PC-3 (cell line): ENCODE data around the gene CDK5R1. TPM values are rescaled to one million over a fixed set of nuclear protein-coding genes. Genes with fewer than 3 reads are reported as not detected.

Experiments used
- ATAC-seq: fragments of 200-7000 bp; cut with Tn5 transposase; 2 replicates; pipeline ENCODE4 v1.9.1; 2020; ENCODE audit warnings: mild to moderate bottlenecking, moderate library complexity
- BruUV-seq: library from RNA; stranded (reverse); fragments of 400-500 nt; replicated peaks from 2 replicates; lab custom pipeline; 2021; lab: Mats Ljungman, UMichigan
- CTCF ChIA-PET: fragments of 300-600 bp; sonication (Branson Sonifier 250); formaldehyde crosslinking; loops from one replicate; lab custom pipeline; 2022; ENCODE audit warnings: antibody characterized with exemption; lab: Charles Lee
- POLR2A ChIA-PET: fragments of 300-600 bp; sonication (Branson Sonifier 250); formaldehyde crosslinking; loops from one replicate; lab custom pipeline; 2022; ENCODE audit warnings: antibody characterized with exemption; ENCODE audit not compliant: unreplicated experiment; lab: Charles Lee
- DNase-seq: peaks from one replicate; pipeline ENCODE4 v3.0.0-alpha.2; 2015
- H2AFZ ChIP-seq: fragments of 300-600 bp; sonication (generic); 2 replicates; pipeline ENCODE4 v1.6.0; 2016; ENCODE audit warnings: antibody characterized with exemption, low read length
- H3F3A ChIP-seq: fragments of 300-600 bp; sonication (generic); one replicate; pipeline ENCODE4 v1.6.0; 2017; ENCODE audit warnings: antibody characterized with exemption, low read length, control low read depth, mild to moderate bottlenecking; ENCODE audit not compliant: unreplicated experiment
- H3K27ac ChIP-seq: fragments of 300-600 bp; sonication (generic); 2 replicates; pipeline ENCODE4 v1.5.1; 2016; ENCODE audit warnings: mild to moderate bottlenecking, low read length
- H3K27me3 ChIP-seq: fragments of 300-600 bp; sonication (generic); 2 replicates; pipeline ENCODE4 v1.6.1; 2016; ENCODE audit warnings: low read length, mixed read lengths
- H3K36me3 ChIP-seq: fragments of 300-600 bp; sonication (generic); 2 replicates; pipeline ENCODE4 v1.6.1; 2016; ENCODE audit warnings: low read depth, mixed run types, low read length, mixed read lengths
- H3K4me1 ChIP-seq: fragments of 300-600 bp; sonication (generic); 2 replicates; pipeline ENCODE4 v1.5.1; 2016; ENCODE audit warnings: low read length; ENCODE audit not compliant: insufficient read depth
- H3K4me2 ChIP-seq: fragments of 300-600 bp; sonication (generic); 2 replicates; pipeline ENCODE4 v1.6.0; 2016; ENCODE audit warnings: low read length
- H3K4me3 ChIP-seq: fragments of 300-600 bp; sonication (generic); 2 replicates; pipeline ENCODE4 v1.5.1; 2016; ENCODE audit warnings: mild to moderate bottlenecking, low read length, mixed read lengths
- H3K79me2 ChIP-seq: fragments of 300-600 bp; sonication (generic); 2 replicates; pipeline ENCODE4 v1.6.1; 2017; ENCODE audit warnings: low read length, mixed read lengths
- H3K9ac ChIP-seq: fragments of 300-600 bp; sonication (generic); 2 replicates; pipeline ENCODE4 v1.6.0; 2016; ENCODE audit warnings: mild to moderate bottlenecking, low read length
- H3K9me2 ChIP-seq: fragments of 300-600 bp; sonication (generic); replicated peaks from 2 replicates; pipeline ENCODE4 v1.6.1; 2016; ENCODE audit warnings: mixed run types, low read length, mixed read lengths
- H3K9me3 ChIP-seq: fragments of 300-600 bp; sonication (generic); 2 replicates; pipeline ENCODE4 v1.6.1; 2016; ENCODE audit warnings: low read length, mixed read lengths
- H4K20me1 ChIP-seq: fragments of 300-600 bp; sonication (generic); 2 replicates; pipeline ENCODE4 v1.6.1; 2016; ENCODE audit warnings: low read length, mixed read lengths
- CTCF ChIP-seq: fragments of 300-600 bp; sonication (generic); conservative IDR thresholded peaks from 2 replicates; pipeline ENCODE4 v1.5.1; 2017; ENCODE audit warnings: antibody characterized with exemption, low read depth, mild to moderate bottlenecking, low read length
- EZH2 ChIP-seq: fragments of 300-600 bp; sonication (generic); IDR thresholded peaks from one replicate; pipeline ENCODE4 v1.6.1; 2017; ENCODE audit warnings: antibody characterized with exemption, mild to moderate bottlenecking, low read length; ENCODE audit not compliant: unreplicated experiment
- EZH2phosphoT487 ChIP-seq: fragments of 300-600 bp; sonication (generic); IDR thresholded peaks from 2 replicates; pipeline ENCODE4 v1.6.1; 2018; ENCODE audit warnings: mild to moderate bottlenecking, antibody characterized with exemption, low read length, borderline replicate concordance
- intact Hi-C: fragments of 100-400 bp; cut with micrococcal nuclease; formaldehyde crosslinking; loops from 2 replicates; pipeline ENCODE4 v1.9.0; 2023
- total RNA-seq: library from RNA; depleted of rRNA; stranded (reverse); fragments of >200 nt; gene quantifications from 2 replicates; pipeline ENCODE4 v1.2.3, GENCODE V29; 2014

CDK5R1 gene
- total RNA-seq, 1 experiment from 2014 or later = 1.7 TPM

DNA sequence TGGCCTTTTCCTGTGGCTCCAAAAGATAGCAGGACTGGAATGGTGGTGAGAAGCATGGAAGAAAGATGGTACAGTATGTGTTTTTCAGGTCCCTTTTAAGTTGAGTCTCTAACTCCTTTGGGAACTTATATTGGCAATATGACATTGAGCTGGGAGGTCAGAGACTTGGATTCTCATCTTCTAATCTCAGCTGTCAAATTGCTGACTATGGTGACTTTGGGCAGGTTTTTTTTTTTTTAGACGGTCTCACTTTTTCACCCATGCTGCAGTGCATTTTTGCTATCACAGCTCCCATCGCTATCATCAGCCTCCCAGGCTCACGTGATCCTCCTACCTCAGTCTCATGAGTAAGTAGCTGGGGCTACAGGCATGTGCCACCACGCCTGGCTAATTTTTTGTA lies 15.1 kb upstream of the CDK5R1 start:
- DNase-seq (no peak), ATAC-seq (no peak)
- H3K9me3 ChIP-seq = no peaks in the 10 kb centered on the region
- H3K27me3 ChIP-seq = no peaks in the 10 kb centered on the region
- peaks cover 79% of the 10 kb centered on the region for H3K36me3 ChIP-seq
- no peaks in the 10 kb centered on the region for H3K4me1 ChIP-seq
- no peaks in the 10 kb centered on the region for H3F3A ChIP-seq
- intact Hi-C loops = no loop called here
- H4K20me1 ChIP-seq = peaks cover 7% of the 10 kb centered on the region; the same call in 1 of the 2 replicates
- no peak overlapping the region for H3K4me3 ChIP-seq
- H3K9ac ChIP-seq = no peak overlapping the region
- H2AFZ ChIP-seq = no peak overlapping the region
- no peaks in the 10 kb centered on the region for H3K9me2 ChIP-seq
- H3K27ac ChIP-seq = no peak overlapping the region
- CTCF ChIA-PET = no interaction called here
- POLR2A ChIA-PET = no interaction called here
- no peak for TF ChIP-seq EZH2phosphoT487
- no peak for TF ChIP-seq CTCF
- TF ChIP-seq EZH2 = no peak
- H3K4me2 ChIP-seq = no peak overlapping the region
- peaks cover 26% of the 10 kb centered on the region for H3K79me2 ChIP-seq
- BruUV-seq = no TSS peak

- DNase-seq (no peak), ATAC-seq (no peak)
- H4K20me1 ChIP-seq = no peaks in the 10 kb centered on the region
- peaks cover 79% of the 10 kb centered on the region for H3K36me3 ChIP-seq
- no peak overlapping the region for H3K4me3 ChIP-seq
- no peaks in the 10 kb centered on the region for H3K9me3 ChIP-seq
- TF ChIP-seq EZH2 (no peak), EZH2phosphoT487 (no peak), CTCF (no peak)
- H3K27ac ChIP-seq = no peak overlapping the region
- H3K4me1 ChIP-seq = no peaks in the 10 kb centered on the region
- peaks cover 6% of the 10 kb centered on the region; the same call in 1 of the 2 replicates for H3K79me2 ChIP-seq
- no peak overlapping the region for H3K4me2 ChIP-seq
- CTCF ChIA-PET = interaction anchor here (0.6 kb wide), 1 partner anchor 14 kb away, joined by 3 read pairs; no protein-coding TSS in a partner anchor
- no TSS peak for BruUV-seq
- H3K9me2 ChIP-seq = no peaks in the 10 kb centered on the region
- no peaks in the 10 kb centered on the region for H3K27me3 ChIP-seq
- no peak overlapping the region for H2AFZ ChIP-seq
- intact Hi-C loops = no loop called here
- POLR2A ChIA-PET = no interaction called here
- no peak overlapping the region for H3K9ac ChIP-seq
- no peaks in the 10 kb centered on the region for H3F3A ChIP-seq
These were observed 11.5 kb upstream of the CDK5R1 start for GRCh38 chr17:32475258-32475657.

DNA sequence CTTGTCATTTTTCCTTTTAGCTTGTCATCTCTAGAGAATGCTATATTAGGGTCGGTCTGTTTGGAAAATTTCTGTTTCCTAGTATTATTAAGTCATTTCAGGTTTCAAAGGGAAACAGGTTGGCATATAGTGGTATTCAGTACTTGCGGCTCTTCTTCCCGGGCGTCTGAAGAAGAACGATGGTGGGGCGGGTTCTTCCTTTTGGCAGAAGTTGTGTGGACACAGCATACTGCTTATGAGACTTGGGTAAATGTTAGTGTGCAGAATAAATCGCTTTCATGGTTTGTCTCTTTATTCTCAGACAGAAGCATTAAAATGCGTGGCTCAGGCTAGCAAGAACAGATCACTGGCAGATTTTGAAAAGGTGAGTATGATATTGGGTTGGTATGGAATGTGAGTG lies 9.6 kb upstream of the CDK5R1 start:
- H3K36me3 ChIP-seq = peaks cover 66% of the 10 kb centered on the region
- H2AFZ ChIP-seq = no peak overlapping the region
- no peak for ATAC-seq
- H4K20me1 ChIP-seq = no peaks in the 10 kb centered on the region
- H3K4me2 ChIP-seq = no peak overlapping the region
- H3K4me3 ChIP-seq = no peak overlapping the region
- no peaks in the 10 kb centered on the region for H3F3A ChIP-seq
- H3K4me1 ChIP-seq = no peaks in the 10 kb centered on the region
- H3K9ac ChIP-seq = no peak overlapping the region
- no peak for DNase-seq
- no peaks in the 10 kb centered on the region for H3K79me2 ChIP-seq
- no peaks in the 10 kb centered on the region for H3K9me2 ChIP-seq
- H3K9me3 ChIP-seq = no peaks in the 10 kb centered on the region
- ChIA-PET CTCF (no interaction called here), POLR2A (no interaction called here)
- TF ChIP-seq EZH2phosphoT487 (no peak), EZH2 (no peak), CTCF (no peak)
- H3K27ac ChIP-seq = no peak overlapping the region
- intact Hi-C loops = no loop called here
- no peaks in the 10 kb centered on the region for H3K27me3 ChIP-seq
- no TSS peak for BruUV-seq
